Measurements from ENCODE around the gene ODAD3.

- TF ChIP-seq CTCF (IDR thresholded peaks at IDR 0.05; ENCODE audit: low read length) (no peak), EZH2 (optimal IDR thresholded peaks at IDR 0.05; ENCODE audit: low read depth, low read length) (no peak)
These were observed 3.0 kb upstream of the ODAD3 start for GRCh38 chr19:11437955-11438354.
